ENCODE results near the gene TES. TPM values are rescaled to one million over a fixed set of nuclear protein-coding genes. Genes with fewer than 3 reads are reported as not detected.

The TES gene
- total RNA-seq, 1 experiment from 2014 or later = 1.8 TPM

DNA sequence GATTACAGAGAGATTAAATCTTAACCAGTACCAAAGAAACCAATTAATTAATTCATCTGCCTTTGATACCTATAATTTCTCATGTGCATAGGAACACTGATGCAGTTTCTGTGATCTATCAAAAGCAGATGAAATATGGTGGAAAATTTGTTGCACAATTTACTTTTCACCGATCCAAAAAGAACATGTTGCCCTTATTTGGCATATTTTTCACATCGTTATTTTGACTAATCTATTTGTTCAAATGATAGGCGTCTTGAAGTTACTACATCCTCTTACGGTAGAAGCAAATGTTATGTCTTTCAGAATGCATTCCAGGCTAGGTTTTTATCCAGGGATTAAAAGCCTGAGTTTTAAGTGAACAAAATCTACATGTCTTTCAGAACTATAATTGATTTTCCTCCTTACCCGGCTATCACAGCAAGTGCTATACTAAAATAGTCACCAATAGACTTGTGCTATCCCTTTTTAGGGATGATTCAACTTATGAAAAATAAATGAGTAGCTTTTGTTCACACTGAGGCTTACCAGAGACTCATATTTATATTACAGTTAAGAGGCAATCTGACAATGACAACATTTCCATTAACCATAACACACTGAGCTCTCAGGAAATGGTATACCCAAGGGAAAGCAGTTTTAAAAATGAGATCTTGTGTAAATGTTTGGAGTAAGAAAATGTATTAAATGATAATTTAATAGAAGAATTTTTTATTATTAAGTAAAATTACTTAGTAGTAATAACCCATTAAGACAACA, 16.8 kb upstream of the TES start:
- DNase-seq (ENCODE audit: low spot score) = no peak

DNA sequence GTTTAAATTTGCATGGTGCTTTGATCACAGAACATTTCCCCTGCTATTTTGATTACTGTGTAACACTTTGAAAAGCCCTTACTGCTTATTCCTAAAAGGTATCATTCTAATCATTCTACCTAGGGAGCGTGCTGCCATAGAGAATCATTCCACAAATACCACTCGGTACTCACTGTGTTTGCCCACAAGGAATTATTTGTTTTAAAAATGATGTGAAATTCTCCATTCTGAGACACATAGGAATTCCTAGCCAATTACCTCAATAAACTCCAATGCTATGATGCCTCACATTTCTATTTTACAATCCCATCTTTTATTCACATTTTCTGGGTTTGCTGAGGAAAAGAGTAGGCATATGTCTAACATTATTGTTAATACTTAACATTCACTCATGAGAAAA, 16.2 kb upstream of the TES start:
- DNase-seq (ENCODE audit: low spot score) = no peak

DNA sequence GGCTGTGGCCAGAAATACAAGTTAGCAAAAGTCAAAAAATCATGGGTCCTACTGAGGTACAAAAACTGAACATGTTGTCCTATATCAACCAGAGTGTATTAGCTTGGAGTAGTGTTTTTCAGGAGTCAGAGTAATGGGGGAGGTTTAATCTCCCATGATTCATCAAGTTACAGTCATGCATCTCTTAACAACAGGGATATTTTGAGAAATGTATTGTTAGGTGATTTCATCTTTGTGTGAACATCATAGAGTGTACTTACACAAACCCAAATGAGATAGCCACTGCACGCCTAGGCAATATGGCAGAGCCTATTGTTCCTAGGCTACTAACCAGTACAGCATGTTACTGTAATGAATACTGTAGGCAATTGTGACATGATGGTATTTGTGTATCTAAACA, 14.9 kb upstream of the TES start:
- peak; percentile 16 for DNase-seq (ENCODE audit: low spot score)

DNA sequence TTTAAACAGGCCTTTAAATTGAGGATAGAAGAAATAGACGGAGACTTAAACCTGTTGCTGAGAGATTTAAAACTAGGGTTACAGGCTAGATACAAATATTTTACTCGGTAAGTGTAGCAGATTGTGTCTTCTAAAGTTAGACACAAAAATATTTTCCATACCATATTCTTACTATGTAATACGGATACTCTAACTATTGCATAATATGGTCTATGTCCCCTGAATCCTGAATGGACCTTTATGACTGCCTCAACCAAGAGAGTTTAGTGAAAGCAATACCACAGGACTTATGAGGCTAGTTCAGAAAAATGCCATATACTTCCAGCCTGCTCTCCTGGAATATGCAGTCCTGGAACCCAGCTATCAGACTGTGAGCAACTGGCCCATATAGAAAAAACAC, 13.4 kb upstream of the TES start:
- DNase-seq (ENCODE audit: low spot score) = no peak

DNA sequence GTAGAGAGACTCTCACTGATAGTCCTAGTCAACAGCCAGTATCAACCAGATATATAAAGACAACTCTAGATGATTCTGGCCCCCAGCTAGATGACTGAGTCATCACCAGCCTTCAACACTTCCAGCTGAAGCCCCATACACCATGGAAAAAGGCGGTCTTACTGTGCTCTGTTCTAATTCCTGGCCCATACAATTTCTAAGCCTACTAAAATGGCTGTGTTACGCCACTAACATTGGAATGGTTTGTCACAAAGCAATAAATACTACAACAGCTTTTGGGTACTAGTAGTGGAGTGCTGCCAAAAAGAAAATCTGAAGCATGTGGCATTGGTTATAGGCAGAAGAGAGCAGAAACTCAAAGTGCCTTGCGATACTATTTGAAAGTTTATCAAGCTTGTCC, 13.0 kb upstream of the TES start:
- no peak for DNase-seq (ENCODE audit: low spot score)

DNA sequence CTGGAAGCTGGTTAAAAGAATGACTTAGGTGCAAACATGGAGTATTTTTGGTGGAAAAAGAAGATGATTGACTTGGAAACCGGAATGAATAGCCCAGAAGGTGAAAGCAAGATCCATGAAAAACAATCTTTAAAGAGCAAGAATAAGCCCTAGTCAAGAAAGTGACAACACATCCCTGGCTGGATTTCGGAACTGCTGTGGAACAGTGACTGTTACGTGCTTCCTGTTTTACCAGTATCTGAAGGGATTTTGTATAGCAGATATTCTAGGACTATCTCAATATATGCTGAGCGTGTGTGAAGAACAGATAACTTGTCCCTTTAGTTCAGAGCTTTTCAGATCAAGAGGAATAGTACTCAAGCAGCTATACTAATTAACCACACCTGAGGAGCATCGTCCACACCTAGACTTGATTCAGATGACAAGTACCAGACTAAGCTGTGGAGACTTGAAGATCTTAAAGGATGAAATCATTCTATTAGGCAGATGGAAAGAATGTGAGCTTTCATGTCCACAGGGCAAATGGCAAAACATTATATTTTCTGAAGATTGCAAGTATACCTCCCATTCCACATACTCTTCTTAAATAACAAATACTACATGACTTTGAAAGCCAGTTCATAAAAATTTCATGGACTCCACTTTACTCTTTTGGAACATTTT, 11.5 kb upstream of the TES start:
- no peak for DNase-seq (ENCODE audit: low spot score)

DNA sequence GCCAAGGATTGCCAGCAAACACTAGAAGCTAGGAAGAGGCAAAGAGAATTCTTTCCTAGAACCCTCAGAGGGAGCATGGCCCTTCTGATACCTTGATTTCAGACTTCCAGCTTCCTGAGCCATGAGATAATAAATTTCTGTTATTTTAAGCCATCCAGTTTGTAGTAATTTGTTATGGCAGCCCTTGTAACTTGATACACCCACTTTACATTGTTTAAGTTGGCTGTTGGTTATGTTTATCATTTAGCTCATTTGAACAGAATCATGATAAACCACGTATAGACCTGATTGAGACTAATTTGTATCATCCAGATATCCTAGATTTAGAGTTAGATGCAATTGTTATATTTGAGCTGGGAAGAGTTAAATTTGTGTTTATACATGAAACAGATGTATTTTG, 9.4 kb upstream of the TES start:
- no peak for DNase-seq (ENCODE audit: low spot score)

DNA sequence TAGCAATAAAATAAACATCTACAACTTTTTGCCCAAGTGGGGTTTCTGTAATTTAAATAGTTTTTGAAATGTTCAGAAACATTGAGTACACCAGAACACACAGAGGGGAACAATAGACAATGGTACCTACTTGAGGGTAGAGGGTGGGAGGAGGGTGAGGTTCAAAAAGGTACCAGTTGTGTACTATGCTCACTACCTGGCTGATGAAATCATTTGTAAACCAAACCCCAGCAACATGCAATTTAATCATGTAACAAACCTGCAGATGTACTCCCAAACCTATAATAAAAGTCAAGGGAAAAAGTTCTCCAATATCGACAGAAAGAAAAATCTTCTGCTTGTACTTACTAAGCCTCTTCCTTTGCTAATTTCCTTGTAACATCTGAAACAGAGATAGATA, 4.2 kb upstream of the TES start:
- no peak for DNase-seq (ENCODE audit: low spot score)

DNA sequence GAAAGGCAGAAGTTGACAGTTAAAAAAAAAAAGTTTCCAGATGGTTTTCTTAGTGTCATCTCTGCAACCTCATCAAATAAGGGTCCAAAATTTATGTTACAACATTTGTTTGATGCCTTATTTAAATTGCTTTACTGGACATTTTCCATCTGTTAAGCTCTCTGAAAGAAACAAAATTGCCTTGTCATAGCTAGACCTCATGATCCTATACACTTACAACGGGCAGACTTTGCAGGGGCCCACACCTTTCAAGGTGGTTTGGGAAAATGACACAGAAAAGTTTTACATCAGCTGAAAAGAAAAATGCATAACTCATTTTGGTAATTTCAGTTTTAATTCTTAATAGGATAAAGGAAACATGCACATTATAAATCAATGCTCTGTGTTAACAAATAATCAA, 1.4 kb upstream of the TES start:
- DNase-seq (ENCODE audit: low spot score) = no peak

DNA sequence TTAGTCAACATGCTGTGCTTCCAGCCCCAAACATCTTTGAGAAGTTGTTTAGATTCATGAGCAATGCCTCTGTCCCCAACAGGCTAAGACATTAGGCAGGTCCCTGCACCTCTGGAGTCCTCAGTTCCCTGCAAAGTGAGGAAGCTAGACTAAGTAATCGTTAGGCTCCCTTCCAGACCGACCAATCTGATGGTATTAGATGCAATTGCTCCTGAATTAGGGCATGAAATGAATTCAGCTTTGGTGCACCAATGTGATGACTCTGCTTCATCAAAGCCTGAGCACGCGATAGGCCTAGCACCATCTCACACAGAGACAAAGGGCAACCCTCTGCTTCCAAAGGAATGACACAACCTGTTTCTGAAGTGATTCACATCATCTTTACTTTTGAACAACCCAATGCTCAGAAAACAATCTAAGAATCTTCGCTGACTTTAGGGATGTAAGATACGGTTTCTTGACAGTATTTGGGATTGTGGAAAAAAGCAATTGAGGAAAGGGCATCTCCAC, 723 bp upstream of the TES start:
- DNase-seq (ENCODE audit: low spot score) = no peak

DNA sequence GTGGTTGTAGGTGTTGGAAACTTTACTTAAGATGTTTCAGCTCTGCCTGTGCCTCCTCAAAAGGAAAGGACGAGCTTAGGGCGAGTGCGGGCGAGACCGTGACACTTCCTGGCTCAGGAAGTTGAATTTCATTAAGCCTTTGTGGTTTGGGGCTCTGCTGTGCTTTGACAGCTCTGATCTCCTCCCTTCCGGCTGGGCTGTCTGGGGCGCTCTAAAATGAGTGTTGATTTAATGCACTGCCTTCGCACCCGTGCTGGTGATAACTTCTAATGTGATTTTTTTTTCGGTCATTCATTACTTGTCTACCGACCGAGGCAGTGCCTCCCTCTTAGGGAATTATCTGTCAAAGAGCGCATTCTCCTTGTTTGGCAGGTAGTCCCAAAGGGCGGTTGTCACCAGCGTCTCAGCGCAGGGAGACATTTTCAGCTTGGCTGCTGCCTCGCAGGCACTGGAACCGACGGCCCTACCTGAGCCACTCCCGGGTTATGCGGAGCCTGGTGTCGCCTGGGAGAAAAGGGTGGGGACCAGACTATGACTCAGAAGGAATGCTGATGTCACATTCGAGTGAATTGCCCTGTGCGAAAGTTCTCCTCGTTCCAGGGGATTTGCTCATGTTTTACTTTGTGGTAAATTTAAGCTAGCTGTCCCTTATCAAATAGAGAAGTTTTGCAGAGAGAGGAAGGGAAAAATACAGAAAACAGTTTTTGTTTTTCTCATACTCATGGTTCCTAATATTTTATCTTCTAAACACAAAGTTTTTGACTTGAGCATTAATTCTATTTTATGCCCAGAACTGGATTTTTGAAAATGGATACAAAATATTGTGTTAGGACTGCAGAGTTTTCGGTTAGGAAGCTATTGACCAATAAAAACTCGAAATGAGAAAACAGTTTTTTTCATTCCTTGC, 920 bp downstream of the TES start:
- DNase-seq (ENCODE audit: low spot score) = peak; percentile 97

DNA sequence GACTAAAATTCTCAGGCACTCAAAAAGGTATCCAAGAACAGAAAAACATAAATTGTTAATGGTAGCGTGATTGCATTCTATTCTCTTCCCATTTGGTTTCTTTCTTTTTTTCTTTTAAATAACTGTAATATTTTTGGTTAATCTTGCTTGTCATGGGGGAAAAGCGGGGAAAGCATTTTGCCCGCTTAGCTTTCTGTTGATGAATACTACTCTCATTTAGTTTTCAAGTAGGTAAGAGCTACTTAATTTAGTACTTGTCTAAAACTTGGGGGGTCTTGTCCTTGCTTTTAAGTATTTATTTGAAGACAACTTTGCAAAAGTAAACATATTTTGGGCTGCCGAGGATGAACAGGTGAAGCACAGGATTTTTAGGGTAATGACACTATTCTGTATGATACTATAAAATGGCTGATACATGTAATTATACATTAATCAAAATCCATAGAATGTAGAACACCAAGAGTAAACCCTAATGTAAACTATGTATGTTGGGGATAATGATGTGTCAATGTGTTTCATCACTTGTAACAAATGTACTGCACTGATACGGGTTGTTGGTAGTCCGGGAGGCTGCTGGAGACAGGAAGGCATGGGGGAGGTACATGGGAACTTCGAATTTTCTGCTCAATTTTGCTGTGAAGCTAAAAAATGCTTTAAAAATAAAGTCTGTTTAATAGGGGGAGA, 1.7 kb downstream of the TES start:
- peak; percentile 22 for DNase-seq (ENCODE audit: low spot score)

DNA sequence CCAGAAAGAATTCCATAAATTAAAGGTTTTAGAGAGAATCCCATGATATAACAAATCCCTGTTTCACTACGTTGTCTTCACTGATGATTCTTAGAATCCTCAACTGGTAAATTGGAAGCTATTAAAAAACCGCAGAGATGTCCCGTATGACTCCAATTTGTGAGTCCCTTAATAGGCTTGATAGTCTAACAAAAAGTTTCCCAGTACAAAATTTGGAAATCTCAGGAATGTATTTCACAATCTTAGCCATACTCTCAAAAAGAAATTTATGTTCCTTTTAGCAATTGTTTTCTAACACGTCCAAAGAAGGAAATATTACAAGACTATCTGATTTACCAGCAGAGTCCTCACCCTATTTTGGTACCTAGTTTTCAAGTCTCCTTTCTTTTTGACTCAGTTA, 2.5 kb downstream of the TES start:
- peak; percentile 66 for DNase-seq (ENCODE audit: low spot score)

DNA sequence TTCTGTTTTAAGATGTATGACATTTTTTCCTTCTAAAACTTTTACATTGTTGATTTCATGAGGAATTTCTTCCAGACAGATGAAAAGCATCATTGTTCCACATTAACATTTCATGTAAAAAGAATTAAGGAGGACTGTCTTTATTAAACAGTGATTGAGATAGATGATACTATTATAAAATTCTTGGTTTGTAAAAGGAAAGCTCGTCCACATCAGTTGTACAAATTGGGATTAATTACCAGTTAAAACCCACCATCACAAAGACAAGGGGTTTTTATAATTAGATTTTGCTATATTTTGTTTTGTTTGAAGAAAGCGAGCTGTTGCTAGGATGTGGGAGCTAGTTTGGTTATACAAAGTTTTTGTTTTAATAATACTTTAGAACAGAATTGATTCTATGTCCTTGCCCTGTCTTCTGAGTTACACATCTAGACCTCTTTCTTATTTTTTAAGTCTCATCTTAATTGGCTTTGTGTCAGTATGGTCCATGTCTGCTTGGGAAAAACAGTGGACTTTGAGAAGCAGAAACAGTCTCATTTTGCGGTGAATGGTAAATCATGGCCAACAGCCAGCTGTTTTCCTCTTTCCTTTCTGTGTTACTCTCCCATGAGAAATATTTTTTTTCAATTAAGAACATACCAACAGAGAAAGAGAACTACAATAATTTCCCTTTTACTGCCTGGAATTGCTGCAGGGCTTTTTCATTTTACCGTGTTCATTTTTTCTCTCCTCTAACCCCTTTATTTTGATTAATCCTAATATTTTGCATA, 3.2 kb downstream of the TES start:
- peak; percentile 20 for DNase-seq (ENCODE audit: low spot score)

DNA sequence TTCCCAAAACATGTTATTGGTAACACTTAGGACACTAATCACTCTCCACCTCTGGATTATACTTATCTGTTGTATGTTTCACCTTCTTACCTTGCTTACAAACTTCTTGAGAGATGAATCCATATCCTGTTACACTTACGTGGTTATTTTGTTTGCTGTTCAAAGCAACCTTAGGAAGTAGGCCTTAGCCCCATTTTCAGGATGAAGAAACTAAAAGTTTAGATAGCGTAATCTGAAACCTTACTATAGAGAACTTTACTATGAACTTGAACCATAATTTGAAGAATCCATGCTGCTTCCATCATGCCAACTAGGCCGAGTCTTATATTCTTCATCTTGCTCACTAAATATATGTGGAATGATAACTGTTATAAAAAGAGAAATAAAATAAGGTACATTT, 4.6 kb downstream of the TES start:
- DNase-seq (ENCODE audit: low spot score) = no peak

DNA sequence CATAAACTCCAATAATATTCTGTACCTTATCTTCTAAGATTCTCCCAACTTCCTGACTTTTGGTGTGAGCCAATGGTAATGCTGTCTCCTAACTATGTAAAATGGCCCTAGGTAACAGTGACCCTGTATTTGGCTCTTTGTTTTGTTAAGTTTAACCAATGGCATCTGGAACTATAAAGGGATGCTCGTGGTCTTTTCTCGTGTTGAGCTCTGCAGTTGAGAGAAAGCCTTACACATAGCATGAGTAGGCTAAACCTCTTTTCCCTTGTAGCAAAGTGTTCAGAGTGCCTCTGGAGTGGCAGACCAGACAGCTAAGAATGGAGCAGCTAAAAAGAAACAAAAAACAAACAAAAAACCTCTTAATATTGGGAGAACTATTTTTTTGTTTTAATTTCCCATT, 5.2 kb downstream of the TES start:
- no peak for DNase-seq (ENCODE audit: low spot score)

DNA sequence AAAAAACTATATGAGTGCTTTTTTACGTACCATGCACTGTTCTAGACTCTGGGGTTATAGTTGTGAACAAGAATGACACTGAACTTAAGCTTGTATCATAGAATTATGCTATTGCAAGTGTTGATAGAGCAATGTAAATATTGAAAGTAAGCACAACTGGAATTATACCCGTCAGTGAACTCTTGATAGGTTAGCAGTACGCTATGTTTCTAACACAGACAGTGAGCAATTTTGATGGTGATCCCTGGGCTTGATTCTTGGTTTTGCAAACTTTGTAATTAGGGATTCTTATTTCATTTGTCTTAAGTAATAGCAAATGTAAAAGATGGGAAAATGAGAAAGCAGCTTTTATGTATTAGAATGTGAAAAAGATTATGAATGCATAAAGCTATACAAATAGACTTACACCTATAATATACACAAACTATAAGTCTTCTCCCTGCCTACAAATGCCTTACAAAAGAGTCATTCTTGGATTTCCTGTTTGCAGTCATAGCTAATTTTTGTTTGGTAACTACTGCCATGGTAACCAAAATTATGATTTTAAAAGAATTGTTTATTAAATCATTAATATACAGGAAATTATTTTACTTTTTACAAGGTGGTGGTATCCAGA, 6.7 kb downstream of the TES start:
- DNase-seq (ENCODE audit: low spot score) = no peak

DNA sequence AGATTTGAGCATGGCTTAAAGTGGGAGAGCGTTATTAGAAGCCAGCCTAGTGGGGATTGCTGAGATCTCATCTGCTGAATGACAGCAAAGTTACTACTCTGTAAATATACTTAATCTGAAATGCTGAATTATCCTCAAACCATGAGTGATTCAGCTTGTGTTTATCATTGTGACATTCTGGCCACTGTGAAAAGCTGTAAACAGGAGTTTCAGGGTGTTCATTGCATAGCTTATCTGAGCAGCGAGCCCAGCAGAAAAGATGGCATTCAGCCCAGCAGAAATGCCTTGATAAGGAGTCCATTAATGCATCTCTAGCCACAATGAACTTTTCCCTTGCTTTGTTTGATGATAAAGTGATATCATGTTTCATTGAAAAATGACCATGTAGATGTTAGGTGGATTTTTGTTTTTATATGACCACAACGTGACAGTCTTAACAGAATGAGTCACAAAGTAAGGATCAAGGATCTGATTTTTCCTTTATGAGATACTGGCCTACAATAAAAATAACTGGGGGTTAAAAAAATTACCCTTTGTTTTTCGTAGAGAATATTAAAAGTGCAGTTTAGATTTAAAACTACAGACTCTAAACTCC, 7.8 kb downstream of the TES start:
- DNase-seq (ENCODE audit: low spot score) = peak; percentile 99

DNA sequence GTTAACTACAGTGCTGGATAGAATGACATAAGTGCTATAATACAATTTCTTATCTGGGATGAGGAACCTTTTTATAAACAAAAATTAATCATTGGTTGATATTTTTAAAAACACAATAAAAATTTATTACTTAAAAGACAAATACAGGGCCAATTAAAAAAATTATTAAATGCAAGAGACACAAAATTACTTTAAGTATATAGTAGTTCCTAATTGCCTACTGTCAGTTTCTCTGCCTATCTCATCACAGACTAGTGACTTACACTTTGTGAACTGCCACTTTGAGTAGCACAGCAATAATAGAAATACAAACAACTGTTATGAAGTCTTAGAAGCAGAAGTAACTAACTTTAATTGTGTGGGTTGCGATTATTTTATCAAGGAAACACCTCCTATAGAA, 8.4 kb downstream of the TES start:
- no peak for DNase-seq (ENCODE audit: low spot score)

DNA sequence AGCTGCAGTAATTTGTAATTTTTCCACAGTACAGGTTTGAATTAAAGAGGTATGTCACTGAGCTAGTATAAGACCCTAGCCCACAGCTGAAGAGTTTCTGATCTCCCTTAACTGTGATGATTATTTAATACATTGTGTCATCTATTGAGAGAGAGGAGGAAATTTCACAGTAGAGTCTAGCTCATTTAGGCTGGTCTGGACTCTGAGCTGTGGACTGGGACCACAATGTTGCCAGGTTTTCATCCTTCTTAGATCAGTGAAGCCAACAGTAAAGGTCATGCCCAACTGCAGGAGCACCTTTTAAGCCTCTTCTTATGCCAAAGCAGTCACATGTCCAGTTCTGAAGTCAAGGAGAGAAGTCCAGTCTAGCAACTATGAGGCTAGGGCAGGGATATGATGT, 8.9 kb downstream of the TES start:
- no peak for DNase-seq (ENCODE audit: low spot score)

Data from A172 (cell line).